HG02759 (cell line): Measurements from ENCODE around the gene ADARB1.

Experiments used
- ATAC-seq: cut with Tn5 transposase; IDR thresholded peaks from one replicate; pipeline ENCODE4 v1.9.1; 2021; ENCODE audit warnings: mild to moderate bottlenecking, moderate library complexity; ENCODE audit not compliant: unreplicated experiment

ADARB1 gene

GRCh38 chr21:45054227-45054926, 20.0 kb upstream of the ADARB1 start:
- ATAC-seq: no peak

GRCh38 chr21:45054927-45055612, 19.3 kb upstream of the ADARB1 start:
- no peak for ATAC-seq

DNA sequence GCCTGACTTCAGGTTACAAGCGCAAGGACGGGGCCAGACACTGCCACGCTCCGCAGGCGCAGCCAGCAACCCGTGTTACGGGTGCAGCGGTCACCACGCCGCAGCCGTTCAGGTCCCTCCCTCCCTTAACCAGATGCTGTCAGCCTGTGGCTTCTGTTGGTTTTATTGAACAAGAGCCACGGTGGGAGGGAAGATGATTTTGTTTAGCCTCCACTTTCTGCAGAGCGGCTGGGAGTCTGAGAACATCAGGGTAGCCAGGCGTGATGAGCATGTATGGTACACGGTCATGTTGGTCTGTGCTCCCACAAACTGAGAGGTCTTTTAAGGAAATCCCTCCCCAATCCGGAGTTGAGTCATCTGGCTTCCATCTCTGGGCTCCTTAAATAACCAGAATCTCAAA, 18.5 kb upstream of the ADARB1 start:
- ATAC-seq: no peak

GRCh38 chr21:45056296-45056904, 18.0 kb upstream of the ADARB1 start:
- ATAC-seq: no peak

DNA sequence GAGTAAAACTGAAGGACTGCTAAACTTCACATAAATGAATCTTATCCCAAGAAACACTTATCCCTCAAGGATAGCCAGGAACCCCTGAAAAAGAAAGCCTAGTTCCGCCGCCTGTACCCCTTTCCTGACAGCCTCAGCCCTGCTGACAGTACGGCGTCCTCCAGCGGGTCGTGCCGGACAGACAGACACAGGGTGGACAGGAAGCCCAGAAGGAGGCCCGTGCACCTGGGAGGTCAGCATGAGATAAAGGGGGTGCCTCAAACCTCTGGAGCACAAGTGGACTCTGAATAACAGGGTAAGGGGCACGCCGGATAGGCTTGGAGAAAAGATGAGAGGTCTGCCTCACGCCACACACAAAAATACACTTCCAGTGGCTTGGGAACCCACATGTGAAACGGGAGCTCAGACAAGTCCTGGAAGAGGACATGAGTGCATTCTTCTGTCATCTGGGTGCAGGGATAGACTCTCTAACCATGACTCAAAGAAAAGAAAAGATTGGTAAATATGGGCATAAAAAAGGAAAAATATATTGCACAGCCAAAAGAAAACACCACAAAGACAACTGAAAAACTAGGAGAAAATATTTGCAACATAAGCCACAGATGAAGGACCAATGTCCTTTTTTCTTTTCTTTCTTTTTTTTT, 17.3 kb upstream of the ADARB1 start:
- no peak for ATAC-seq

- no peak for ATAC-seq
Observed at GRCh38 chr21:45057886-45058285, 16.5 kb upstream of the ADARB1 start.

DNA sequence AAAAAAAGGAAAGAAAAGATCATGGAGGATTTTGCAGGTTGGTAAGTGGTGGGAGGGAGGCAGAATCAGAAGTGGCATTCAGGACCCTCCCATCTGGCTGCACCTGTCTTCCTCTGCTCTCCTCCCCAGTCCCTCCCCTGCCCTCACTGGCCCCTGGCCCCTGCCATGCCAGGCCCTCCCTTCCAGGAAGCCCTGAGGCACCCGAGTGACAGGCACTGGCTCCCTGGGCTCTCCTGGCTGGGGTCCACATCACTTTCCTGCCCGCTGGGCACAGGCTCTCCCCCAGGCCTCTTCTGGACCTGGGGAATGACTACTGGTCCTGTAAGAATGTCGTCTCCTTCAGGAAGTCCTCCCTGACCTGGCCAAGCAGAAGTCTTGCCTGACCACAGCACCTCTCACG, 15.3 kb upstream of the ADARB1 start:
- ATAC-seq: no peak

DNA sequence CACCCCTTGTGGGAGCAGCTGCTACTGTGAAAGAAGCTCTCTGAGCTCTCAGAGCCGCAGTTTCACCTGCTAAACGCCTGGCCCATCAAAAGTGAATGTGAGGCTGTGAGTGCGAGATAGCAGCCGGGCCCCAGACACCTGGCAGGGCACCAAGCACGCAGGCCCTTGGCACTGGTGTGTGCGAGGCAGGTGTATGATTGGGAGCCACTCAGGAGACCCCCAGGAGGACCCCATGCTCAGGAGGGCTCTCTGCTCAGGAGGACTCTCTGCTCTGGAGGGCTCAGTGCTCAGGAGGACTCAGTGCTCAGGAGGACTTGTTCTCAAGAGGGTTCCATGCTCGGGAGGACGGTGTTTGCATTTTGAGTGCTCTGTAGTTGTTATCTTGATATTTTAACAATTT, 14.3 kb upstream of the ADARB1 start:
- no peak for ATAC-seq

DNA sequence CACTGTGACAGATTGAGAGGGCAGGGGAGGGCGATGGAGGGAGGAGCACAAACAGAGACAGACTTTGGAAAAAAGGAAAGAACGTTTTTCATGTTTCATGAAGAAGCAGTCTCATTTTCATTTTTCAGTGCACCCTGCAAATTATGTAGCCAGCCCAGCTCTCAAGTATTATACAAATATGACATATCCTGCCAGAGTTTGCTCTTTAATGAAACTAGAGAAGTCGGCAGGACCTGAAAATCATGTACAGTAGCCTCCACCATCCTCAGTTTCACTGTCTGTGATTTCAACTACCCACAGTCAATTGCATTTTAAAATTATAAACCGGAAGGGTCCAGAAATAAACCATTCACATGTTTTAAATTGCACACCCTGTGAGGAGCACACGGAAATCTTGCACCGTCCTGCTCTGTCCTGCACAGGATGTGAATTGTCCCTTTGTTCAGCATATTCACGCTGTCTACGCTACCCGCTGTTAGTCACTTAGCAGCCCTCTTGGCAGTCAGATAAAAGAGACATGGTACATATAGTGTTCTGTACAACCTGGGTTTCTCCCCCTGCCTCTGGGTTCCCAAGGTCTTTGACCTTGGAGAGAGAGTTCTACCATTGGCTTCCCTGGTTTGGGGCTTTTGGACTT, 13.6 kb upstream of the ADARB1 start:
- no peak for ATAC-seq

DNA sequence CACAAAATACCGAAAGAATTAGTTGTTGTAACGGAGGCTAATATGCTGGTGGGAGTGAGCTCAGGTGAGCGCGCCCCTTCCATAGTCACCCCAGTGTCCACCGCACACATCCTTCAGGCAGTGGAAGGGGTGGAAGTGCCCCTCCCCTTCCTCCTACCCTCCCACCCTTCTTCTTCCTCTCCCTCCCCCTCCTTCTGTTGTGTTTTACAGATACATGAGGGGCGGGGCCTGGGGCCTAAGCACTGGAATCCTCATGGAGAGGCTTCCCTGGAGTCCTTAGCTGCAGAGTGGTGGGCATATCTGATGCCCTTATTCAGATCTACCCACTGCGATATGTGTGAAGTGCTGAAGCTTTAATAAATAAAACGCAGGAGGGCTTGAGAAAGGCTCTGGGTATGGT, 10.3 kb upstream of the ADARB1 start:
- no peak for ATAC-seq

GRCh38 chr21:45064618-45065399, 9.6 kb upstream of the ADARB1 start:
- ATAC-seq: no peak

DNA sequence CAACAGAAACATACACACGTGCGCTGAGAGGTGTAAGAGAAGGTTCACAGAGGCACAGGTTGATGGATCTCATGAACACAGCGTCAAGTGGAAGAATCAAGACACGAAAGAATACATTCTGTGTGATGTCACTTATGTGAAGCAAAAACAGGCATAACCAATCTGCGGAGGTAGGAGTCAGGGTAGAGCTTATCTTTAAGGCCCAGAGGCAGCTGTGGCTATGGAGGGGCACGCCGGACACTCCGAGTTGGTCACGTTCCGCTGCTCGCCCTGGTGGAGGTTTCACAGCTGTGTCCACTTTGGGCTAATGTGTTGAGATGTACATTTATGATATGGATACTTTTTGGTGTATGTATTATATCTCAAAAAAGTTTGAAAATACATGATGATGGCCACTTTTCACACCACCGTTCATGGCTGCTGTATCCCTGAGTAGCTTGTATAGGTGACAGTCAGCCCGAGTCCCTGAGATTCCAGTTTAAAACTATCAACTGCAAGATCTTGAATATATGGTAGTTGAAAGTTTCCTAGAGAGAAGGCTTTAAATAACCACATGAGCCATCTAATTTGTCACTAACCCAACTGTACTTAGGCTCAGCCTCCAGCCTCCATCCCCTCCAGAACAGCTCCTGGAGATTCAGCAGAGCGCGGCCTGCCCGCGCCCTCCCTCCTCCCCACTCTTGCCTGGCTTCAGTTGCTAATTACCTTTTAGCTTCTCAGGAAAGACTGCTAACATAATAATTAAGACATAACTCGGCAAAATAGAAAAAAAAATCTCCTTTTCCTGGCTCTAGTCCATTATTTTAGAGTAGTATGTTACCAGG, 6.7 kb upstream of the ADARB1 start:
- ATAC-seq: no peak

GRCh38 chr21:45069085-45069484, 5.3 kb upstream of the ADARB1 start:
- no peak for ATAC-seq

DNA sequence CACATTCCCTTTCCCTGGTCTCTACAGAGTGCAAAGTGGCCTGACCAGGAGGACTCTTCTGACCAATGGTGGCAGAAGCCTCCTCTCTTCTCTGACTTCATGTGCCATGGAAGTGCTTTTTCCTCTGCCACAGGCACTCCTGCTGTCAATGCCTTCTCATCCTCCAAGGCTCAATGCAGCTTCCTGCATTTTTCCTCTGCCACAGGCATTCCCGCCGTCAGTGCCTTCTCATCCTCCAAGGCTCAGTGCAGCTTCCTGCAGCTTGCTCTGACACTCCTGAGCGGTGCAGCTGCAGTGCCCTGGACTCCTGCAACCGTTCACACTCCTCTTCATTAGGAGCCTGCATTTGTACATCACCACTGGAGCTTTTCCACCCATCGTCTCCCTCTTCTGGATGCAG, 4.7 kb upstream of the ADARB1 start:
- no peak for ATAC-seq

GRCh38 chr21:45071078-45071873, 3.1 kb upstream of the ADARB1 start:
- ATAC-seq: no peak

- ATAC-seq: no peak
Observed at GRCh38 chr21:45071874-45072737, 2.3 kb upstream of the ADARB1 start.

- ATAC-seq: no peak
Observed at GRCh38 chr21:45072738-45073300, 1.6 kb upstream of the ADARB1 start.
